ENCODE data around the gene FST. TPM values are rescaled to one million over a fixed set of nuclear protein-coding genes. Genes with fewer than 3 reads are reported as not detected.

Gene FST
- total RNA-seq, 2 donors from 2014 or later, result 63.5 to 91.6 TPM

DNA sequence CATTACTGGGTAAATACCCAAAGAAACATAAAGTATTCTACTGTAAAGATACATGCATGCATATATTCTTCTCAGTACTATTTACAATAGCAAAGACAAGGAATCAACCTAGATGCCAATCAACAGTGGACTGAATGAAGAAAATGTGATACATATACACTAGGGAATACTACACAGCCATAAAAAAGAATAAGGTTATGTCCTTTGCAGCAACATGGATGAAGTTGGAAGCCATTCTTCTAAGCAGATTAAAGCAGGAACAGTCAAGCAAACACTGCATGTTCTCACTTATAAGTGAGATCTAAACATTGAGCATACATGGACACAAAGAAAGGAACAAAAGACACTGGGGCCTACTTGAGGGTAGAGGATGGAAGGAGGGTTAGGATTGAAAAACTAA is 40.4 kb downstream of the FST start:
- H3K4me1 ChIP-seq (ENCODE audit: control insufficient read depth, insufficient read depth, low read length), result no peaks in the 10 kb centered on the region
- Mint-ChIP-seq H3K27me3 (ENCODE audit: insufficient read depth) (no peaks in the 10 kb centered on the region), H3K4me1 (no peaks in the 10 kb centered on the region), H3K4me3 (no peak overlapping the region), H3K36me3 (ENCODE audit: low read depth) (no peaks in the 10 kb centered on the region), H3K9me3 (peaks cover 14% of the 10 kb centered on the region), H3K27ac (no peak overlapping the region)
- peaks cover 13% of the 10 kb centered on the region for H3K9me3 ChIP-seq (ENCODE audit: control insufficient read depth, low read length)
- TF ChIP-seq, protein P1, sequence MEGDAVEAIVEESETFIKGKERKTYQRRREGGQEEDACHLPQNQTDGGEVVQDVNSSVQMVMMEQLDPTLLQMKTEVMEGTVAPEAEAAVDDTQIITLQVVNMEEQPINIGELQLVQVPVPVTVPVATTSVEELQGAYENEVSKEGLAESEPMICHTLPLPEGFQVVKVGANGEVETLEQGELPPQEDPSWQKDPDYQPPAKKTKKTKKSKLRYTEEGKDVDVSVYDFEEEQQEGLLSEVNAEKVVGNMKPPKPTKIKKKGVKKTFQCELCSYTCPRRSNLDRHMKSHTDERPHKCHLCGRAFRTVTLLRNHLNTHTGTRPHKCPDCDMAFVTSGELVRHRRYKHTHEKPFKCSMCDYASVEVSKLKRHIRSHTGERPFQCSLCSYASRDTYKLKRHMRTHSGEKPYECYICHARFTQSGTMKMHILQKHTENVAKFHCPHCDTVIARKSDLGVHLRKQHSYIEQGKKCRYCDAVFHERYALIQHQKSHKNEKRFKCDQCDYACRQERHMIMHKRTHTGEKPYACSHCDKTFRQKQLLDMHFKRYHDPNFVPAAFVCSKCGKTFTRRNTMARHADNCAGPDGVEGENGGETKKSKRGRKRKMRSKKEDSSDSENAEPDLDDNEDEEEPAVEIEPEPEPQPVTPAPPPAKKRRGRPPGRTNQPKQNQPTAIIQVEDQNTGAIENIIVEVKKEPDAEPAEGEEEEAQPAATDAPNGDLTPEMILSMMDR (conservative IDR thresholded peaks at IDR 0.05), result no peak
- H3K4me3 ChIP-seq (ENCODE audit: low read length), result no peak overlapping the region
- no peaks in the 10 kb centered on the region for H3K36me3 ChIP-seq (ENCODE audit: control insufficient read depth, insufficient read depth, low read length)
- no peak for DNase-seq
- H3K9ac ChIP-seq (ENCODE audit: extremely low read depth, low read length, poor library complexity, severe bottlenecking), result no peak overlapping the region
- H3K27ac ChIP-seq (ENCODE audit: low read depth, low read length), result no peak overlapping the region
- no peaks in the 10 kb centered on the region for H3K27me3 ChIP-seq (ENCODE audit: control insufficient read depth, insufficient read depth, low read length, poor library complexity, severe bottlenecking)

Other genes starting within 250 kb of the FST start
- gene NDUFS4, start 80.0 kb downstream of the FST start, total RNA-seq, result 10 to 100 TPM; 55.0 to 88.3 TPM

All from endodermal cell (in vitro differentiated cells).